Fibroblast of lung (primary cell): ENCODE results near the gene GPC6.

Experiments used
- CTCF ChIP-seq, 2 donors: IDR thresholded peaks in 1 of 2; conservative IDR thresholded peaks in 1 of 2; 1 replicate in 1 of 2; 2 replicates in 1 of 2; pipeline ENCODE4 v1.5.1; 2011 to 2012; ENCODE audit warnings: low read length in 2 of 2, control low read depth in 1 of 2, inconsistent platforms in 1 of 2, low read depth in 1 of 2, mild to moderate bottlenecking in 1 of 2
- EZH2 ChIP-seq: IDR thresholded peaks from 2 replicates; pipeline ENCODE4 v1.5.1; 2012; ENCODE audit warnings: low read length, control low read depth, mild to moderate bottlenecking; ENCODE audit errors: missing control alignments

- TF ChIP-seq CTCF (conservative IDR thresholded peaks at IDR 0.05 in 1 of 2, IDR thresholded peaks at IDR 0.05 in 1 of 2; ENCODE audit: low read depth in 1 of 2, low read length in 2 of 2) = no peak
- TF ChIP-seq EZH2 = no peak
Observed at GRCh38 chr13:93948162-93948922, 721.7 kb downstream of the GPC6 start.
